Measurements from ENCODE around the gene SYNE3.

The SYNE3 gene

GRCh38 chr14:95521001-95521400, 4.6 kb upstream of the SYNE3 start:
- no peak for DNase-seq (ENCODE audit: low read depth)
- Histone ChIP-seq H3K27me3 (replicated peaks; ENCODE audit: control insufficient read depth, insufficient read depth, low read length) (no peaks in the 10 kb centered on the region), H3K9ac (ENCODE audit: low read length) (no peak overlapping the region), H3K36me3 (ENCODE audit: control insufficient read depth, insufficient read depth, low read length, severe bottlenecking) (no peaks in the 10 kb centered on the region), H3K4me3 (ENCODE audit: low read length) (no peak overlapping the region), H3K9me3 (ENCODE audit: control insufficient read depth, low read length) (no peaks in the 10 kb centered on the region), H3K4me1 (ENCODE audit: control insufficient read depth, insufficient read depth, low read length) (peaks cover 76% of the 10 kb centered on the region)

GRCh38 chr14:95520346-95520745, 3.9 kb upstream of the SYNE3 start:
- no peak for DNase-seq (ENCODE audit: low read depth)
- Histone ChIP-seq H3K9ac (ENCODE audit: low read length) (peak overlapping the region; percentile 71), H3K4me3 (ENCODE audit: low read length) (peak overlapping the region; percentile 23)

GRCh38 chr14:95519699-95520098, 3.2 kb upstream of the SYNE3 start:
- Histone ChIP-seq H3K36me3 (ENCODE audit: control insufficient read depth, insufficient read depth, low read length, severe bottlenecking) (no peaks in the 10 kb centered on the region), H3K4me3 (ENCODE audit: low read length) (peak overlapping the region; percentile 49), H3K9me3 (ENCODE audit: control insufficient read depth, low read length) (no peaks in the 10 kb centered on the region), H3K27me3 (replicated peaks; ENCODE audit: control insufficient read depth, insufficient read depth, low read length) (no peaks in the 10 kb centered on the region), H3K9ac (ENCODE audit: low read length) (peak overlapping the region; percentile 71), H3K4me1 (ENCODE audit: control insufficient read depth, insufficient read depth, low read length) (peaks cover 75% of the 10 kb centered on the region)
- peak; percentile 95 for DNase-seq (ENCODE audit: low read depth)

More at GRCh38 chr14:95520346-95520745, 3.9 kb upstream of the SYNE3 start:
- H3K27me3 ChIP-seq (replicated peaks; ENCODE audit: control insufficient read depth, insufficient read depth, low read length): no peaks in the 10 kb centered on the region
- H3K36me3 ChIP-seq (ENCODE audit: control insufficient read depth, insufficient read depth, low read length, severe bottlenecking): no peaks in the 10 kb centered on the region
- H3K9me3 ChIP-seq (ENCODE audit: control insufficient read depth, low read length): no peaks in the 10 kb centered on the region
- H3K4me1 ChIP-seq (ENCODE audit: control insufficient read depth, insufficient read depth, low read length): peaks cover 75% of the 10 kb centered on the region

GRCh38 chr14:95518045-95518751, 1.7 kb upstream of the SYNE3 start:
- Histone ChIP-seq H3K9me3 (ENCODE audit: control insufficient read depth, low read length) (no peaks in the 10 kb centered on the region), H3K4me1 (ENCODE audit: control insufficient read depth, insufficient read depth, low read length) (peaks cover 71% of the 10 kb centered on the region), H3K36me3 (ENCODE audit: control insufficient read depth, insufficient read depth, low read length, severe bottlenecking) (no peaks in the 10 kb centered on the region), H3K27me3 (replicated peaks; ENCODE audit: control insufficient read depth, insufficient read depth, low read length) (no peaks in the 10 kb centered on the region), H3K4me3 (ENCODE audit: low read length) (no peak overlapping the region), H3K9ac (ENCODE audit: low read length) (peak overlapping the region; percentile 15)
- peak; percentile 47 for DNase-seq (ENCODE audit: low read depth)

- Histone ChIP-seq H3K9me3 (ENCODE audit: control insufficient read depth, low read length) (no peaks in the 10 kb centered on the region), H3K27me3 (replicated peaks; ENCODE audit: control insufficient read depth, insufficient read depth, low read length) (no peaks in the 10 kb centered on the region), H3K36me3 (ENCODE audit: control insufficient read depth, insufficient read depth, low read length, severe bottlenecking) (no peaks in the 10 kb centered on the region), H3K4me1 (ENCODE audit: control insufficient read depth, insufficient read depth, low read length) (peaks cover 73% of the 10 kb centered on the region), H3K9ac (ENCODE audit: low read length) (peak overlapping the region; percentile 89), H3K4me3 (ENCODE audit: low read length) (peak overlapping the region; percentile 87)
- peak; percentile 80 for DNase-seq (ENCODE audit: low read depth)
Observed at GRCh38 chr14:95515596-95516552, 576 bp downstream of the SYNE3 start.

GRCh38 chr14:95515080-95515489, 1.4 kb downstream of the SYNE3 start:
- Histone ChIP-seq H3K36me3 (ENCODE audit: control insufficient read depth, insufficient read depth, low read length, severe bottlenecking) (no peaks in the 10 kb centered on the region), H3K4me1 (ENCODE audit: control insufficient read depth, insufficient read depth, low read length) (peaks cover 74% of the 10 kb centered on the region), H3K4me3 (ENCODE audit: low read length) (peak overlapping the region; percentile 87), H3K9me3 (ENCODE audit: control insufficient read depth, low read length) (no peaks in the 10 kb centered on the region), H3K9ac (ENCODE audit: low read length) (peak overlapping the region; percentile 89), H3K27me3 (replicated peaks; ENCODE audit: control insufficient read depth, insufficient read depth, low read length) (no peaks in the 10 kb centered on the region)
- peak; percentile 85 for DNase-seq (ENCODE audit: low read depth)

- Histone ChIP-seq H3K4me1 (ENCODE audit: control insufficient read depth, insufficient read depth, low read length) (peaks cover 71% of the 10 kb centered on the region), H3K9me3 (ENCODE audit: control insufficient read depth, low read length) (no peaks in the 10 kb centered on the region), H3K4me3 (ENCODE audit: low read length) (peak overlapping the region; percentile 87), H3K9ac (ENCODE audit: low read length) (peak overlapping the region; percentile 89), H3K36me3 (ENCODE audit: control insufficient read depth, insufficient read depth, low read length, severe bottlenecking) (peaks cover 7% of the 10 kb centered on the region), H3K27me3 (replicated peaks; ENCODE audit: control insufficient read depth, insufficient read depth, low read length) (no peaks in the 10 kb centered on the region)
- DNase-seq (ENCODE audit: low read depth): no peak
Observed at GRCh38 chr14:95514131-95515079, 2.0 kb downstream of the SYNE3 start.

GRCh38 chr14:95513291-95513690, 3.2 kb downstream of the SYNE3 start:
- DNase-seq (ENCODE audit: low read depth): no peak
- Histone ChIP-seq H3K4me3 (ENCODE audit: low read length) (no peak overlapping the region), H3K27me3 (replicated peaks; ENCODE audit: control insufficient read depth, insufficient read depth, low read length) (no peaks in the 10 kb centered on the region), H3K4me1 (ENCODE audit: control insufficient read depth, insufficient read depth, low read length) (peaks cover 66% of the 10 kb centered on the region), H3K9me3 (ENCODE audit: control insufficient read depth, low read length) (no peaks in the 10 kb centered on the region), H3K36me3 (ENCODE audit: control insufficient read depth, insufficient read depth, low read length, severe bottlenecking) (peaks cover 9% of the 10 kb centered on the region), H3K9ac (ENCODE audit: low read length) (no peak overlapping the region)

- Histone ChIP-seq H3K27me3 (replicated peaks; ENCODE audit: control insufficient read depth, insufficient read depth, low read length) (no peaks in the 10 kb centered on the region), H3K4me1 (ENCODE audit: control insufficient read depth, insufficient read depth, low read length) (peaks cover 67% of the 10 kb centered on the region), H3K4me3 (ENCODE audit: low read length) (no peak overlapping the region), H3K9me3 (ENCODE audit: control insufficient read depth, low read length) (no peaks in the 10 kb centered on the region), H3K9ac (ENCODE audit: low read length) (no peak overlapping the region), H3K36me3 (ENCODE audit: control insufficient read depth, insufficient read depth, low read length, severe bottlenecking) (peaks cover 10% of the 10 kb centered on the region)
- no peak for DNase-seq (ENCODE audit: low read depth)
Observed at GRCh38 chr14:95511687-95512086, 4.8 kb downstream of the SYNE3 start.

- H3K4me1 ChIP-seq (ENCODE audit: control insufficient read depth, insufficient read depth, low read length): peaks cover 67% of the 10 kb centered on the region
- H3K9me3 ChIP-seq (ENCODE audit: control insufficient read depth, low read length): no peaks in the 10 kb centered on the region
- H3K9ac ChIP-seq (ENCODE audit: low read length): peak overlapping the region; percentile 17
- no peak for DNase-seq (ENCODE audit: low read depth)
- peaks cover 17% of the 10 kb centered on the region for H3K36me3 ChIP-seq (ENCODE audit: control insufficient read depth, insufficient read depth, low read length, severe bottlenecking)
- H3K27me3 ChIP-seq (replicated peaks; ENCODE audit: control insufficient read depth, insufficient read depth, low read length): no peaks in the 10 kb centered on the region
- H3K4me3 ChIP-seq (ENCODE audit: low read length): peak overlapping the region; percentile 15
Observed at GRCh38 chr14:95510804-95511203, 5.6 kb downstream of the SYNE3 start.

Measured in adipocyte (in vitro differentiated cells).